Right lobe of liver (tissue), 6 donors: ENCODE data around the gene P4HA1. TPM values are rescaled to one million over a fixed set of nuclear protein-coding genes. Genes with fewer than 3 reads are reported as not detected.
A peak's percentile ranks its signal among the peaks of the same experiment; 100 is the strongest.
"Not testable (repeated sequence)": the region's sequence is repeated elsewhere in the genome, so short reads cannot be mapped to it uniquely, and the experiment has no call there.

Experiments used
- ATAC-seq, 4 donors: fragments of 200-7000 bp; cut with Tn5 transposase; one replicate each; pipeline ENCODE4 v1.9.1; 2020; ENCODE audit warnings: mild to moderate bottlenecking in 4 of 4, moderate library complexity in 4 of 4
- DNase-seq, 3 donors: peaks; one replicate each; pipeline ENCODE4 v3.0.0-alpha.2; 2020
- H3K27ac ChIP-seq, 3 donors: fragments of 200-600 bp; one replicate each; pipeline ENCODE4 v1.8.0; 2022
- H3K27me3 ChIP-seq, 2 donors: fragments of 200-600 bp; one replicate each; pipeline ENCODE4 v1.8.0; 2022
- H3K36me3 ChIP-seq, 4 donors: fragments of 200-600 bp; sonication (generic) in 1 of 4; one replicate each; pipeline versions ENCODE4 v1.5.1 to v1.8.0; 2017 to 2022; ENCODE audit warnings: control low read depth in 1 of 4
- H3K4me1 ChIP-seq, 4 donors: fragments of 200-600 bp; sonication (generic) in 1 of 4; one replicate each; pipeline versions ENCODE4 v1.5.1 to v1.8.0; 2017 to 2022; ENCODE audit warnings: control low read depth in 1 of 4
- H3K4me3 ChIP-seq, 3 donors: fragments of 200-600 bp; one replicate each; pipeline ENCODE4 v1.8.0; 2022
- H3K9me3 ChIP-seq, 4 donors: fragments of 200-600 bp; sonication (generic) in 1 of 4; one replicate each; pipeline versions ENCODE4 v1.5.1 to v1.8.0; 2017 to 2022; ENCODE audit warnings: control low read depth in 1 of 4
- CTCF ChIP-seq, 4 donors: fragments of 200-600 bp in 3 of 4; fragments of 450-650 bp in 1 of 4; IDR thresholded peaks; one replicate each; pipeline versions ENCODE4 v1.5.1 to v1.8.0; 2016 to 2022; ENCODE audit warnings: antibody characterized with exemption in 4 of 4, mild to moderate bottlenecking in 2 of 4
- POLR2A ChIP-seq: fragments of 450-650 bp; IDR thresholded peaks from one replicate; pipeline ENCODE4 v1.6.1; 2017; ENCODE audit warnings: antibody characterized with exemption, mild to moderate bottlenecking
- WGBS: methylation state at CpG from one replicate; pipeline ENCODE4 v1.1.6; 2018; ENCODE audit warnings: low coverage, low lambda C conversion rate; ENCODE audit not compliant: insufficient coverage; ENCODE audit errors: missing lambda C conversion rate; 5-methylcytosine and 5-hydroxymethylcytosine counted together
- intact Hi-C, 2 donors: fragments of 100-400 bp; cut with DNase I; formaldehyde crosslinking; loops; one replicate each; pipeline versions ENCODE4 v1.11.2 to v1.14.1; 2022
- total RNA-seq, 6 experiments: library from RNA; depleted of rRNA in 2 of 6; stranded (reverse); fragments of >200 nt in 2 of 6; fragmentation: NEBNext Ultra II Directional in 3 of 6; extraction: Animal tissue kit (Norgen Biotek cat#: 25700) in 3 of 6; gene quantifications; one replicate each; pipeline versions ENCODE4 v1.1.0 to v1.2.4, GENCODE V29; 2016 to 2023
- donor health status: DM: no; HTN: yes; CAD: no.
- donor health status: DM: no; HTN: no; CAD: no.
- donor health status: DM: no; HTN: no; CAD: no.
- donor health status: DM: no; HTN: yes; CAD: no.
- donor health status: DM: no; HTN: yes; CAD: no.

The P4HA1 gene
- total RNA-seq, 6 experiments from 2014 or later, result 6.2 to 67.8 (median 26.2) TPM

GRCh38 chr10:73113551-73113950, 16.9 kb upstream of the P4HA1 start:
- no peaks in the 10 kb centered on the region for H3K9me3 ChIP-seq
- H3K27me3 ChIP-seq, result no peaks in the 10 kb centered on the region
- no peak overlapping the region for H3K4me3 ChIP-seq
- peaks cover 0 to 19% (median 7%) of the 10 kb centered on the region in 4 donors for H3K4me1 ChIP-seq
- WGBS, result 69% methylated on average over 1 of the region's 1 CpG
- intact Hi-C loops, result no loop called here
- H3K36me3 ChIP-seq, result no peaks in the 10 kb centered on the region
- DNase-seq, result no peak
- no peak overlapping the region for H3K27ac ChIP-seq
- no peak for TF ChIP-seq CTCF (IDR thresholded peaks at IDR 0.05)
- TF ChIP-seq POLR2A, result no peak
- ATAC-seq, result peak in 1 of 4 donors; percentile 16

GRCh38 chr10:73112032-73112431, 15.4 kb upstream of the P4HA1 start:
- DNase-seq, H3K4me3 ChIP-seq, H3K27ac ChIP-seq, H3K27me3 ChIP-seq, ATAC-seq, H3K4me1 ChIP-seq, H3K36me3 ChIP-seq, H3K9me3 ChIP-seq, intact Hi-C loops: not testable (repeated sequence)
- 94% methylated on average over 13 of the region's 13 CpGs for WGBS

GRCh38 chr10:73110345-73110849, 13.7 kb upstream of the P4HA1 start, which contains the start of gene NUDT13:
TSS of gene NUDT13 (plus strand) at chr10:73110455. CDS start at chr10:73114366, 3,911 bp downstream.
- ATAC-seq, result peak; percentile 97 to 99 (median 98)
- H3K36me3 ChIP-seq, result no peaks in the 10 kb centered on the region
- 0% methylated on average over 5 of the region's 5 CpGs for WGBS
- intact Hi-C loops, result no loop called here
- no peaks in the 10 kb centered on the region for H3K27me3 ChIP-seq
- H3K27ac ChIP-seq, result peak within 1 kb of the TSS; percentile 62 to 87 (median 77)
- DNase-seq, result peak; percentile 45 to 81 (median 64)
- H3K4me1 ChIP-seq, result peaks cover 0 to 6% (median 0%) of the 10 kb centered on the region in 4 donors
- no peaks in the 10 kb centered on the region for H3K9me3 ChIP-seq
- H3K4me3 ChIP-seq, result peak within 1 kb of the TSS; percentile 22 to 59 (median 52)
- TF ChIP-seq POLR2A, result peak; percentile 60
- TF ChIP-seq CTCF (IDR thresholded peaks at IDR 0.05), result no peak

- H3K36me3 ChIP-seq, H3K4me3 ChIP-seq, DNase-seq, H3K27ac ChIP-seq, ATAC-seq, H3K9me3 ChIP-seq, H3K4me1 ChIP-seq, H3K27me3 ChIP-seq, intact Hi-C loops: not testable (repeated sequence)
- WGBS, result 94% methylated on average over 3 of the region's 4 CpGs
Measured at GRCh38 chr10:73109248-73109652, 12.6 kb upstream of the P4HA1 start.

GRCh38 chr10:73106301-73106700, 9.6 kb upstream of the P4HA1 start:
- DNase-seq (no peak), ATAC-seq (no peak)
- Histone ChIP-seq H3K27ac (no peak overlapping the region), H3K36me3 (no peaks in the 10 kb centered on the region), H3K27me3 (no peaks in the 10 kb centered on the region), H3K4me1 (no peaks in the 10 kb centered on the region), H3K9me3 (no peaks in the 10 kb centered on the region), H3K4me3 (no peak overlapping the region)
- intact Hi-C loops, result no loop called here
- 85% methylated on average over 3 of the region's 3 CpGs for WGBS
- no peak for TF ChIP-seq POLR2A
- no peak for TF ChIP-seq CTCF (IDR thresholded peaks at IDR 0.05)
